NCI-H2196 treated with DMSO at 0.1 percent for 48 hours (cell line): Measurements from ENCODE around the gene WBP1.
"Not testable (repeated sequence)": the region's sequence is repeated elsewhere in the genome, so short reads cannot be mapped to it uniquely, and the experiment has no call there.

ENCODE experiments used
- DNase-seq: peaks from one replicate; lab custom pipeline; 2025; ENCODE audit not compliant: unreplicated experiment; lab: John Stamatoyannopoulos, UW

Gene WBP1

DNA sequence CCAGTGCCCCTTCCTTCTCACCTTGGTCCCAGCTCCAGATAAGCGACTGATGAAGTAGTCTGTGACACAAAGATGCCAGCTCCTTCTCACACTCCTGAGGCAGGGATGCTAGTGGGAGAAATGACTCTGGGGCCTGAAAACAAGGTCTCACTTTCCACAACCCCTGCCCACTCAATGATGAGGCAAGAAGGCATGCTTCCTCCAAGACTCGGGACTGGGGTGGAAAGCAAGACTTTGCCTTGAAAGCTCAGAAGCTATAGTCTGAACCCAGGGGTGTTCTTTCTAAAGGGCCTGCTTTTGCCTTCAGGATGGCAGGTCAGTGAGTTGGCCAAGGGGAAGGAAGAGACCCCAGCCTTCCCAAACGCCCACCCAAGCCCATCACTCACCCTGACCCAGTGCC lies 23.2 kb downstream of the WBP1 start:
- DNase-seq, result no peak

DNA sequence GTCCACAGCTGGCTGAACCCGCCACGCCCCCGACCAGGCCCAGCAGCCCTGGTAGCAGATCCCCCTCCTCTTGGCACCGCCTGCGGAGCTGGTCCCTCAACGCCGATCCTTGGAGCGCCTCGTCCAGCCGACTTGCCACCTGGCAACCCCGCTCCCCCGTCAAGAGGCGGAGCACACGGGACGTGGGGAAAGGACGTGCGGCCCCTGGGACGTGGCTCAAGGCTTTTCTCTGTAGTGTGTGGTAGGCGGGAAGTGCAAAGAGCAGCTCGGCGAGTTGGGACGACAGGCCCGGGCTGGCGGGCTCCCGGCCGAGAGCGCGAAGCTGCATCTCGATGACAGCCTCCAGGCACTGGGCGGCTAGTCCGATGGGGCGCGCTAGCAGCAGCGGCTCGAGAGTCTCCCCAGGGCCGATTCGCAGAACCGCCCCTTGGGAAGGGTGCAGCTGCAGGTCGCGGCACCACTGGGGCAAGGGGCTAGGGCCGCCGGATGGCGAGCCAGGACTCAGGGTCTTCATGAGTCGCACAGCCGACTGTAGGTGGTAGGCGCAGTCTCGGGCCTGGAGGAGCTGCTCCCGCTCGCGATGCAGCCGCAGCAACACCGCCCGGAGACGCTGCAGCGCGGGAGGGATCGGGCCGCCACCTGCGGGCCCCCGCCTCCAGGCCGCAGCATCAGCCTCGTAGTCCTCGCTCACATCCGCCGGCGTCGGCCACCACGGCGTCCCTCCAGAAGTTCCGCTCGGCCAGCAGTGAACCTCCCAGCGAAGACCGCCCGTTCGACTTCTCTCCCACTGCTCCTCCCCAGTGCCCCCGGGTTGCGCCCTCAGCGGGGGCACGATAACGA lies 23.9 kb downstream of the WBP1 start:
- DNase-seq, result no peak

DNA sequence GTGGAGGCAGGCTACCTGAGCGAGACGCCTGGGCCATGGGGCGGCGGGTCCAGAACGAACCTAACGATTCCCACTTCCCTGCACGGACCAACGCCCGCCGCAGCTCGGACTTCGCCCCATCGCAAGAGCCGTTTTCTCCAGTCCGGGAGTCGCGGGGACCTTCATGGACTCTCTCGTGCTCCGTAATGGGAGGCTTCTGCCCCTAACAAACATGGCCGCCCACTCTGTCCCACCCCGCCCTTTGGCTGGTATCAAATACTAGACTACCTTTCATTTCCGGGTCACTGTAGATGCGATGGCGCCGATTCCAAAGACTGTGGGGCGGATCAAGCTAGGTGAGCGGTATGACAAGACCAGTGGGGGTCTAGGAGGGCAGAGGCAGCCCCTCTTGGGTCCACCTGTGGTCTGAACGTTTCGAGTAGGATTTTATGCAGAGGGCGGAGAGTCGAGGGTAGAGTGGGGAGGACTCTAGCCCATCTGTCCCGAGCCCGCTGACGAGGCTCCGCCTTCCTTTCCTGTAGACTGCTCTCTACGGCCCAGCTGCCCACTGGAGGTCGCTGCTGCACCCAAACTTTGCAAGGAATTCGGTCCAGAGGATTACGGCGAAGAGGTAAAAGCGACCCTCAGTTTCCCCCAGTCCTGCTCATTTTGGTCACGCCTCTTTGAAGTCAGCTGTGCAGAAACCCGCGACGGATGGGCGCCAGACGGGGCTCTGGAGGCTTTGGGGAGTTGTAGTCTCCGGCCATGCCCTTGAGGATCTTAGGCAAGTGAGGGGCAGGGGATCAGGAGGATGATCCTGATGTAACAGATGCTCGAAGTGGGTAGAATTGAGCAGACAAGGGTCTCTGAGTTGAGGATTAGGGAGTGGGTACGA lies 24.8 kb downstream of the WBP1 start, which contains the start of the genes CCDC142 and TTC31:
CCDC142 (minus strand) TSS at position 198 of the 874 bp plus-strand sequence; CDS start at position 37, 161 bp downstream.
TTC31 (plus strand) TSS at position 281 of the 874 bp plus-strand sequence; CDS start at position 296, 15 bp downstream.
- peak; percentile 72 for DNase-seq

DNA sequence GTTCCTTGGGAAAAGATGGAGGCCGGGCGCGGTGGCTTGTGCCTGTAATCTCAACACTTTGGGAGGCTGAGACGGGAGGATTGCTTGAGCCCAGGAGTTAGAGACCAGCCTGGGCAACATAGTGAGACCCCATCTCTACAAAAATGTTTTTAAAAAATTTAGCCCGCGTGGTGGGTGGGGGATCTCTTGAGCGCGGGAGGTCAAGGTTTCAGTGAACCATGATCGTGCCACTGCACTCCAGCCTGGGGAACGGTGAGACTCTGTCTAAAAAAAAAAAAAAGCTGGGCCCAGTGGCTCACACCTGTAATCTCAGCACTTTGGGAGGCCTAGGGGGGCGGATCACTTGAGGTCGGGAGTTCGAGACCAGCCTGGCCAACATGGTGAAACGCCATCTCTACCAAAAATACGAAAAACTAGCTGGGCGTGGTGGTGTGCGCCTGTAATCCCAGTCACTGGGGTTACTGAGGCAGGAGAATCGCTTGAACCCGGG lies 25.5 kb downstream of the WBP1 start:
- DNase-seq, result not testable (repeated sequence)

DNA sequence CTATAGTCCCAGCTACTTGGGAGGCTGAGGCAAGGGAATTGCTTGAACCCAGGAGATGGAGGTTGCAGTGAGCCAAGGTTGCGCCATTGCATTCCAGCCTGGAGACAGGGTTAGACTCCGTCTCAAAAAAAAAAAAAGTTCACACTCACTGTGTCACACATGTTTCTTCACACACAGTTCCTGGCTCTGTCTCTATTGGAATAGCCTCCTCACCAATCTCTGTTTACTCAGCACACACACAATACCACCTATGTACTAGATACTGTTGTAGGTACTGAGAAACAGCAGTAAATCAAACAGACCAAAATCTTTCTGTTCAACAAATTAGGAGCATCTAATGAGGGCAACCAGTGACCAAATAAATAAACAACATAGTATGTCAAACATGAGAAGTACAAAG lies 27.9 kb downstream of the WBP1 start:
- DNase-seq, result no peak

DNA sequence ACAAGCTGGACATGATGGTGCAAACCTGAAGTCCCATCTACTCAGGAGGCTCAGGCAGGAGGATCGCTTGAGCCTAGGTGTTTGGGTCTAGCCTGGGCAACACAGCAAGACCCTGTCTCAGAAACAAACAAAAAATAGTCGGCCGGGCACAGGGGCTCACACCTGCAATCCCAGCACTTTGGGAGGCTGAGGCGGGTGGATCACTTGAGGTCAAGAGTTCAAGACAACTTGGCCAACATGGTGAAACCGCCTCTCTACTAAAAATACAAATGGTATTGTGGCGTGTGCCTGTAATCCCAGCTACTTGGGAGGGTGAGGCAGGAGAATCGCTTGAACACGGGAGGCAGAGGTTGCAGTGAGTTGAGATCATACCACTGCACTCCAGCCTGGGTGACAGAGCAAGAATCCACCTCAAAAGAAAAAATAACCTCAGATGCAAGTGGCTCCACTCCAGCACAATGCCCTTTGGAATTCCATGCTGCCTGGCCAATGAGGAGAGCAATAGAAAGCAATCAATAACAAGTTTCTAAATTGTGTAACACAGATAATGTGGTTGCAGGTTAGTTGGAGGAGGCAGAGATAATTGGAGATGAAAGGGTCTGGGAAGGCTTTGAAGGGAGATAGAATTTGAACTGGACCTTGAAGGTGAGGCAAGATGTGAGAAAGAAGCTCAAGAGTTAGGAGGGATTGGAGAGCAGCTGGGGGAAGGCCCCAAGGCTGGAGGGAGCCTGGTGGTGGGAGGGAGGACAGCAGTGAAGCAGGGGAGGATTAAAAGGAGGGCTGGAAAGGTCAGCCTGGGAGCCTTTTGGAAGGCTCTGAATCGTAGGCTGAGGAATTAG lies 30.6 kb downstream of the WBP1 start:
- no peak for DNase-seq

DNA sequence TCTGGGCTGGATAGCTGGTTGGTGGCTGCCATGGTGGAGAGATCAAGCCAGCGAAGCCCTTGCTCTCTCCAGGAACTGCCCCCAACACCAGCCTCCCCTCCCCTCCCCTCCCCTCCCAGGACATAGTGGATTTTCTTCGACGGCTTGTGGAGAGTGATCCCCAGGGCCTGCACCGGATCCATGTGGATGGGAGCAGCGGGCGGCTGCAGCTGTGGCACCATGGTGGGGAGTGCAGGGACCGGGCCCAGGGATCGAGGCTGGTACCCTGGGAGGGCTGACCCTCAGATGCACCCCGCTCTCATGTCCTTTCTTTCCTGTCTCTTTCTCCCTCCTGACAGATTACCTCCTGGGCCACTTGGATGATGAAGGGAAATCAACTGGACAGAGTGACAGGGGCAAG lies 31.7 kb downstream of the WBP1 start:
- DNase-seq, result no peak

DNA sequence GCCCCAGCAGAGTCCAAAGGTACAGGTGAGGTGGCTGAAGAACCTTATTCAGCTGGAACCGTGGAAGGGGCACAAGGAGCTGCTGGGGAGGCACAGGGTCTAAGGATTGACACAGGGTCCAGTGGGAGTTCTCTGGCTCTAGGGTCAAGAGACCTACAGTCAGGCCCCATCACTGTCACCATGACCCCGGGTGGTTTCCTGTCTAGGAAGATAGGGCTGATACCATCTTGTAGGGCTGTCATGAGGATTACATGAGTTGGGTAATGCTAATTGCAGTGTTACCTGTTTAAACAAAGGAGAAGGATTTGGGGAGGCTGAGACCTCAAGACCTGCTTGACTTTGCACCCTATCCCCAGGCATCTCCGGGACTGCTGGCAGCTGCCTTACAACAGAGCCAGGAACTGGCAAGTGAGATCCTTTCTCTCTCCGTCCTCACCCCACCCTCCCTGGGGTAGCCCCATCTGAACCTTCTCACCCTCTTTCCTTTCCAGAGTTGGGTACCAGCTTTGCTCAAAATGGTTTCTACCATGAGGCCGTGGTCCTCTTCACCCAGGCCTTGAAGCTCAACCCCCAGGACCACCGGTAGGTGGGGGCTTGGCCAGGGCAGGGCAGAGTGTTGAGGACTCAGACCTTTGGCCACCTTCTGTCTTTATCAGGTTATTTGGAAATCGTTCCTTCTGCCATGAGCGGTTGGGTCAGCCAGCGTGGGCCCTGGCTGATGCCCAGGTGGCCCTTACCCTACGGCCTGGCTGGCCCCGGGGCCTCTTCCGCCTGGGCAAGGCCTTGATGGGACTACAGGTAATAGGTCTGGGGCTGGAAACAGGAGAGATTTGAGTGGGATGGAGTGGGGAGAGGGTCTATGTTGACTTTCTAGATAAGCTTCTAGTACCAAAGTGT lies 33.7 kb downstream of the WBP1 start:
- no peak for DNase-seq

DNA sequence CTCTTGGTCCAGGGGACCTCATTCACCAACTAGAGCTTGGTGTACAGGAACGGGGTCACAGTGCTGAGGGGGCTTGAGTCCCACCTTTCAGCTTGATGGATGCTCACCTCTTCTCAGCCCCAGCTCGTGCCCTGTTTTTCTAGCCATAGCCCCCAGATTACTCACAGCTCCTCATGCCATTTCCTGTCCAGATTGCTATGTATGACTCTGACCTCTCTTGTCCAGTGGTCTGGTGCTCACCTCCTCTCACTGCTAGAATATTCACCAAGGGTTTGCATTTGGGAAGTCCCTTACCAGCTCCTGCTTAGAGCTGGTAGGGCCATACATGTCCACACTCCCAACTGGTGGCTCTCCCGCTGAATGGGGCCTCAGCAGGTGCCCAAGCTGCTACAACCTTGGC lies 35.3 kb downstream of the WBP1 start:
- DNase-seq, result no peak

DNA sequence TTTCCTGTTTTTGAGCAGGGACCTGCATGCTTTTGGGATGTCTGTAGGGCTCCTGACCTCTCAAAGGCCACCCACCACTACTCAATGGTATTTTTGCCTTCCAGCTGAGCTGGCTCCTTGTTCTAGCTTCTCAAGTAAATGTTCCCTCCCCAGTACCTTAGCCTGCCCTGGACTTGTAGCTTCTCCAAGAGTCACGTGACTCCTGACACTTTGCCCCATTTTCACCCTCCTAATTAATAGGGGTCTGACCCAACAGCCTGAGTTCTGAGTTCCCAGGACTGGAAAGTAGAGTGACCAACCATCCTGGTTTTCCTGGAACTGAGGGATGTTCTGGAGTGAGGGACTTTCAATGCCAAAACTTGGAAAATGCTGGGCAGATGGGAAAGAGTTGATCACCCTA lies 37.2 kb downstream of the WBP1 start:
- DNase-seq, result no peak

DNA sequence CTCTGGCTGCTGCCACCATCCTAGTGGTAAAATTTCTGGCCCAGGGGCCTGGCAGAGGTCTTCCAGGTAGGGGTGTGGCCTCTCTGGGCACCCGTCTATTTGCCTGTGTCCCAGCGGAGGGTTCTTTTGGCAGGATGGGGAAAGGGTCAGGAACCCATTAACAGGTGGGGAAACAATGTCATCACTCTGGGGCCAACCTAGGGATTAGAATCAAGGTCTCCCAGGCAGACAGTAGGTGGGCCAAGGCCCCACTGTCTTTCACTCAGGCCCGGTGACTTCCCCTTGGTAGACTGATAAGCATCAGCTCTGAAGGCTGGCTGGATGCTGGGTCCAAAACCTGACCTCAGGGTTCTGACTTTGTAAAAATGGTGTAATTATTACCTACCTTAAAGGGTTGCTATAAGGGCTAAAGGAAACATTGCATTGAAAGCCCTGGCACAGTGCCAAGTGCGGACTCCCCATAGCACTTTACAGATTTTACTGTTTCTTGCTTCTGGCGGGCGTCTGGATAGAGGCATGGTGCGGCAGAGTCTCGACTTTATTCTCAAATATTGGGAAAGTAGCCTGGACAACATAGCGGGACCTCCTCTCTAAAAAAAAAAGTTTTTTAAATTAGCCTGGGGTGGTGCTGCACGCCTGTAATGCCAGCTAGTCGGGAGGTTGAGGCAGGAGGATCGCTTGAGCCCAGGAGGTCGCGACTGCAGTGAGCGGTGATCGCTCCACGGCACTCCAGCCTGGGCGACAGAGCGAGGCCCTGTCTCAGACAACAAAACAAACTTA lies 38.9 kb downstream of the WBP1 start:
- no peak for DNase-seq

DNA sequence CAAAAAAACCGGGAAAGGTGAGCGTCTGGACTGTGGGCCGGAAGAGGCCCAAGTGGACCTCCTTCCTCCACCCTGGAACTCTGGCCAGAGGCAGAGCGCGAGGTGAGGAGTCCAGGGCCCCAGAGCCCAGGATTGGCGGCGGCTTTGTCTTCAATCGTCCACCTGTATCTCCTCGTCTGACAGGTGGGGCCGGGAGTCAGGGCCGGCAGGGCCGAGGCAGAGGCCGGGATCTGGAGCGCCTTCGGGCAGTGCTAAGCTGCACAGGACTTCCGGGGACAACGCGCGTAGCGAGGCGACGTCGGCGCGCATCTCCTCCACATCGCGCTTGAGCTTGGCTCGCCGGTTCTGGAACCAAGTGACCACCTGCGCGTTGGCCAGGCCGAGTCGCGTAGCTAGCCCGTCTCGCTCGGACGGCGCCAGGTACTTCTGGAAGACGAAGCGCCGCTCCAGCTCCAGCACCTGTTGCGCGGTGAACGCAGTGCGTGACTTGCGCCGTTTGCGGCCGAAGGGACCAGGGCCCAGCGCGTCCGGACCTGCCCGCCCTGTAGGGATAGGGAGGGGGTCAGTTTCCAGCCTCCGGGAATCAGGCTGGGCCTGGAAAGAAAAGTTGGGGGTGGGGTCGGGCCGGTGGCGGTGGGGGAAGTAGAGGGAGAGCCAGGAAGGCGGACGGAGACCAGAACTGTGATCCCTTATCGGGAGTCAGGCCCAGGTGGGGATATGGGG lies 39.7 kb downstream of the WBP1 start:
- DNase-seq, result no peak

DNA sequence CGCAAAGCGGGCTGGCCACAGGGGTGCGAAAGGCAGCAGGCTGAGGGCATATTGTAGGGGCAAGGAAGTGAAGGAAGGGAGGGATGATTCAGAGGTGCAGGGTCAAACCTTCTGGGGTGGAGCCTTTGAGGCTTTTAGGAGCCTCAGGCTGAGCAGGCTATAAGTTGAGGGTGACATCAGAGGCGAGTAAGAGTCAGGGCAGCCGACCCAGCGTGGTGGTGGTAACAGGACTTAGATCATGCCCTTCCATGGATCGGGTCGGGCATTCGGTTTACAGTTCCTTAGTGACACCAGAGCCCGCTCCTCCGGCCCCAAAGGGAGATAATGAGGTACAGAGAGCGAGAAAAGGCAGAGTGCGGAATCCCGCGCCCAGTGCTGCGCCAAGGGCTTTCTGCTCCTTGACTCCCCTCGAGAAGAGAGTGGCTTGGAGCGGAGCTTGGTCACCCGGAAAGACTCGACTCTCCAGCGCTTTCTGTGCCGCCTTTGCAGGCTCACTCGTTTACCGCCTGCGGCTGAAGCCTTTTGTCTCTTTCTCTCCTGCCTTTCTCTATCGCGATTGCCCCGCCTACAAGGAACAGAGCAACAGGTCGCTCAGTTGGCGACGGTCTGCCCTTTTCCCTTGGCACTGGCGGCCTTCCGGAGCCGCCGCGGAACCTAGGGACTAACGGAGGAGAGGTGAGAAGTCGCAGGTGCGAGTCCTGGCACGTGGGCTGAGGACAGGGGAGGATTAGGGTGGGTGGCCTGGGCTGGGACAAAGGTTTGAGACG lies 40.4 kb downstream of the WBP1 start:
- DNase-seq, result no peak

DNA sequence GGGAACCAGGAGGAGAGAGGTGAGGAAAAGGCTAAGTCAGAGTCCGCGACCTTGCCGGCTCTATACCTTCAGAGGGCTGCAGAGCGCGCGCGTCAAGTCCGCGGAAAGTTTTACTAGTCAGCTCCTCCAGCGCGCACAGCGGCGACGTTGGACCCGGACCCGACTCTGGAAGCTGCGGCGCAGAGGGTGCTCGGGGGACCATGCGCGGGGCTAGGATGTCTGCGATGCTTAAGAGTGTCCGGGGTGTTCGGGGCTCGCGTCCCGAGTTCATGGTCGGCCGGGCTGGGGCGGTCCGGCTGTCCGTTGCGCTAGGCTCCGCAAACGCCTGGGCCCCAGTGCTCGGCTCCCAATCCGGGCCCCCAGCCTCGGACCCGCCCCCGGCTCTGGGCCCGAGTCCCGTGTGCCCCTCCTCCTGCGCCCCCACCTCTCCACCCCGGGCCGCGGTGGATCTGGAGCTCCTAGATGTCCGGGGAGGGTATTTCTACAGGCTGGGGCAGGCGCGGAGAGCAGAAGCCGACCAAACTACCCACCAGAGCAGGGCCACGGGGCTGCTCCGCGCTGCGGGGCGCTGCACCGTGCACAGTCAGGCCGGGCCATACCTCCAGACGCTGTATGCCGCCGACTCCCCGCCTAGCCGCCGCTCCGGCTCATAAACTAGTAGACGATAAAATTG lies 41.2 kb downstream of the WBP1 start, which contains the start of gene LBX2:
LBX2 (minus strand) TSS at position 337 of the 673 bp plus-strand sequence; CDS start at position 271, 66 bp downstream.
- no peak for DNase-seq

DNA sequence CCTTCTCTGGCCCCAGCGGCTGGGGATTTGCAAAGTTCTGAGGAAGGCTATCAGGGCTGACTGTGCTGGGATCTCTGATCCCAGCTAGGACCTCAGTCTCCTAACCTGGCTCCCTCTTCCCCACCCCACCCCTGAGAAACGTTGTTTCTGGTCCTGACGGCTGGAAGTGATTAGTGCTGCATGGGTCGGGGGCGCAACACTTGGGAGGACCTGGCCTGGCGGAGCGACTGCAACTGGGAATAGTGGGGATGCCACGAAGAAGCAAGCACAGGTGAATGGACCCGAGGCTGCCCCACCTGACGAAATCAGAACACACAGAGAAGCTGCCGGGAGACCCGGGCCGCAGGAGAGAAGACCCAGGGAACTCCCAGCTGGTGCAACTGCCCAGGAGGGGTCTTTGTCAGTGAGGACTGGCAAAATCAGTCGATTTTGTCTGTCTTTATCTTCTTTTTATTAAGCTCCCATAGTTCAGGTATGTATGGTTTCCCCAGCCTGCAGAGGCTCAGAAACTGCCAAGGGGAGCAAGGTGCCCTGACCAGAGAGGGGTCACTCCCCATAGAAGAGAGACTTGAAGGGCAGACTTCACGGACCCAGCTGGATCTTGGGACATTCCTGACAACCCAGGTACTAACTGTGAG lies 41.8 kb downstream of the WBP1 start:
- DNase-seq, result no peak

DNA sequence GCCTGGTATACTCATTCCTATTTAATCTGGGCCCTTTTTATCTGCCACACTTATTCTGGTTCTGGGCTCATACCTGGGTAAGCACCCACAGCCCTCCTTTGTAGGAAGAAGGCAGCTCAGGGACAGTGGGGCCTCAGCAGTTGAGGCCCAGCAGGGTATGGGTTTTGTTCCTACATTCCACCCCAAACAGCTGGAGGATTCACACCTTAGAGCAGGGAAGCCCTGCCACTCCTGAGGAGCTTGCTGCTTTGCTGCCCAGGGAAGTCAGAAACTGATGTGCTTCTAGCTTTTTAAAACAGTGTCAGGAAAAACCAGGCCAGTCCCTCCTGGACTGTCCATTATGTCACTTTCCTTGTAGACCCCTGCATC lies 42.3 kb downstream of the WBP1 start:
- no peak for DNase-seq
